PC-3 (cell line): Measurements from ENCODE around the gene VWA7. TPM values are rescaled to one million over a fixed set of nuclear protein-coding genes. Genes with fewer than 3 reads are reported as not detected.

ENCODE experiments used
- ATAC-seq: fragments of 200-7000 bp; cut with Tn5 transposase; 2 replicates; pipeline ENCODE4 v1.9.1; 2020; ENCODE audit warnings: mild to moderate bottlenecking, moderate library complexity
- BruUV-seq: library from RNA; stranded (reverse); fragments of 400-500 nt; replicated peaks from 2 replicates; lab custom pipeline; 2021; lab: Mats Ljungman, UMichigan
- CTCF ChIA-PET: fragments of 300-600 bp; sonication (Branson Sonifier 250); formaldehyde crosslinking; loops from one replicate; lab custom pipeline; 2022; ENCODE audit warnings: antibody characterized with exemption; lab: Charles Lee
- POLR2A ChIA-PET: fragments of 300-600 bp; sonication (Branson Sonifier 250); formaldehyde crosslinking; loops from one replicate; lab custom pipeline; 2022; ENCODE audit warnings: antibody characterized with exemption; ENCODE audit not compliant: unreplicated experiment; lab: Charles Lee
- DNase-seq: peaks from one replicate; pipeline ENCODE4 v3.0.0-alpha.2; 2015
- H2AFZ ChIP-seq: fragments of 300-600 bp; sonication (generic); 2 replicates; pipeline ENCODE4 v1.6.0; 2016; ENCODE audit warnings: antibody characterized with exemption, low read length
- H3F3A ChIP-seq: fragments of 300-600 bp; sonication (generic); one replicate; pipeline ENCODE4 v1.6.0; 2017; ENCODE audit warnings: antibody characterized with exemption, low read length, control low read depth, mild to moderate bottlenecking; ENCODE audit not compliant: unreplicated experiment
- H3K27ac ChIP-seq: fragments of 300-600 bp; sonication (generic); 2 replicates; pipeline ENCODE4 v1.5.1; 2016; ENCODE audit warnings: mild to moderate bottlenecking, low read length
- H3K27me3 ChIP-seq: fragments of 300-600 bp; sonication (generic); 2 replicates; pipeline ENCODE4 v1.6.1; 2016; ENCODE audit warnings: low read length, mixed read lengths
- H3K36me3 ChIP-seq: fragments of 300-600 bp; sonication (generic); 2 replicates; pipeline ENCODE4 v1.6.1; 2016; ENCODE audit warnings: low read depth, mixed run types, low read length, mixed read lengths
- H3K4me1 ChIP-seq: fragments of 300-600 bp; sonication (generic); 2 replicates; pipeline ENCODE4 v1.5.1; 2016; ENCODE audit warnings: low read length; ENCODE audit not compliant: insufficient read depth
- H3K4me2 ChIP-seq: fragments of 300-600 bp; sonication (generic); 2 replicates; pipeline ENCODE4 v1.6.0; 2016; ENCODE audit warnings: low read length
- H3K4me3 ChIP-seq: fragments of 300-600 bp; sonication (generic); 2 replicates; pipeline ENCODE4 v1.5.1; 2016; ENCODE audit warnings: mild to moderate bottlenecking, low read length, mixed read lengths
- H3K79me2 ChIP-seq: fragments of 300-600 bp; sonication (generic); 2 replicates; pipeline ENCODE4 v1.6.1; 2017; ENCODE audit warnings: low read length, mixed read lengths
- H3K9ac ChIP-seq: fragments of 300-600 bp; sonication (generic); 2 replicates; pipeline ENCODE4 v1.6.0; 2016; ENCODE audit warnings: mild to moderate bottlenecking, low read length
- H3K9me2 ChIP-seq: fragments of 300-600 bp; sonication (generic); replicated peaks from 2 replicates; pipeline ENCODE4 v1.6.1; 2016; ENCODE audit warnings: mixed run types, low read length, mixed read lengths
- H3K9me3 ChIP-seq: fragments of 300-600 bp; sonication (generic); 2 replicates; pipeline ENCODE4 v1.6.1; 2016; ENCODE audit warnings: low read length, mixed read lengths
- H4K20me1 ChIP-seq: fragments of 300-600 bp; sonication (generic); 2 replicates; pipeline ENCODE4 v1.6.1; 2016; ENCODE audit warnings: low read length, mixed read lengths
- CTCF ChIP-seq: fragments of 300-600 bp; sonication (generic); conservative IDR thresholded peaks from 2 replicates; pipeline ENCODE4 v1.5.1; 2017; ENCODE audit warnings: antibody characterized with exemption, low read depth, mild to moderate bottlenecking, low read length
- EZH2 ChIP-seq: fragments of 300-600 bp; sonication (generic); IDR thresholded peaks from one replicate; pipeline ENCODE4 v1.6.1; 2017; ENCODE audit warnings: antibody characterized with exemption, mild to moderate bottlenecking, low read length; ENCODE audit not compliant: unreplicated experiment
- EZH2phosphoT487 ChIP-seq: fragments of 300-600 bp; sonication (generic); IDR thresholded peaks from 2 replicates; pipeline ENCODE4 v1.6.1; 2018; ENCODE audit warnings: mild to moderate bottlenecking, antibody characterized with exemption, low read length, borderline replicate concordance
- intact Hi-C: fragments of 100-400 bp; cut with micrococcal nuclease; formaldehyde crosslinking; loops from 2 replicates; pipeline ENCODE4 v1.9.0; 2023
- total RNA-seq: library from RNA; depleted of rRNA; stranded (reverse); fragments of >200 nt; gene quantifications from 2 replicates; pipeline ENCODE4 v1.2.3, GENCODE V29; 2014

VWA7 gene
- total RNA-seq, 1 experiment from 2014 or later, result 1.9 TPM

DNA sequence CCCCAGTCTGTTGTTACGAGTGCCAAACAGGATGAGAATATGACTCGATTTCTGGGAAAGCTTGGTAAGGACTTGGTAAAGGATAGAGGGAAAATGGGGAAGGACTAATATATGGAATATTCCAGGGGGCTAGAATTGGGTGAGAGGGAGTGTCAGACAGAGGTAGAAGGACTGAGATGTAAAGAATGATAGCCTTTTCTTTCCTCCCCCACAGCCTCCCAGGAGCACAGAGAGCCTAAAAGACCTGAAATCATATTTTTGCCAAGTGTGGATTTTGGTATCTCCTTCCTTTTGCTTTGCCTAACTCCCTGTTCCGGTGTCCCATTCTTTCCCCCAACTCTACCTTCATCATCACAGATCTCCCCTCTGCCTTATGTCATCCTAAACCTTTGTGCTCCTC, 34.2 kb downstream of the VWA7 start:
- H4K20me1 ChIP-seq, result no peaks in the 10 kb centered on the region
- peaks cover 36% of the 10 kb centered on the region for H3K4me1 ChIP-seq
- intact Hi-C loops, result no loop called here
- peaks cover 10% of the 10 kb centered on the region; the same call in 1 of the 2 replicates for H3K36me3 ChIP-seq
- no peaks in the 10 kb centered on the region for H3K27me3 ChIP-seq
- H3K4me2 ChIP-seq, result no peak overlapping the region
- ChIA-PET POLR2A (no interaction called here), CTCF (no interaction called here)
- H3F3A ChIP-seq, result no peaks in the 10 kb centered on the region
- H3K9me3 ChIP-seq, result no peaks in the 10 kb centered on the region
- H3K79me2 ChIP-seq, result peaks cover 12% of the 10 kb centered on the region
- ATAC-seq (no peak), DNase-seq (no peak)
- no TSS peak for BruUV-seq
- no peak overlapping the region for H3K27ac ChIP-seq
- no peak overlapping the region for H2AFZ ChIP-seq
- no peak overlapping the region for H3K9ac ChIP-seq
- TF ChIP-seq EZH2phosphoT487 (no peak), EZH2 (no peak), CTCF (no peak)
- no peaks in the 10 kb centered on the region for H3K9me2 ChIP-seq
- no peak overlapping the region for H3K4me3 ChIP-seq

GRCh38 chr6:31741815-31742214, 35.3 kb downstream of the VWA7 start:
- Histone ChIP-seq H3F3A (no peaks in the 10 kb centered on the region), H4K20me1 (no peaks in the 10 kb centered on the region), H3K4me2 (no peak overlapping the region), H3K79me2 (peaks cover 14% of the 10 kb centered on the region), H3K36me3 (peaks cover 5% of the 10 kb centered on the region; the same call in 1 of the 2 replicates), H3K4me1 (peaks cover 40% of the 10 kb centered on the region), H3K27ac (no peak overlapping the region), H2AFZ (no peak overlapping the region), H3K9me2 (no peaks in the 10 kb centered on the region), H3K9me3 (no peaks in the 10 kb centered on the region), H3K4me3 (no peak overlapping the region), H3K9ac (no peak overlapping the region), H3K27me3 (no peaks in the 10 kb centered on the region)
- CTCF ChIA-PET, result interaction anchor here (0.6 kb wide), 1 partner anchor 75 kb away, joined by 5 read pairs; no protein-coding TSS in a partner anchor
- TF ChIP-seq CTCF (no peak), EZH2phosphoT487 (no peak), EZH2 (no peak)
- BruUV-seq, result no TSS peak
- intact Hi-C loops, result no loop called here
- no peak for DNase-seq
- POLR2A ChIA-PET, result no interaction called here
- ATAC-seq, result no peak

- ATAC-seq, result no peak
- no TSS peak for BruUV-seq
These were observed 36.5 kb downstream of the VWA7 start for GRCh38 chr6:31740397-31741223.

More at GRCh38 chr6:31740397-31741223, 36.5 kb downstream of the VWA7 start:
- Histone ChIP-seq H3K79me2 (peaks cover 26% of the 10 kb centered on the region), H3K9me3 (no peaks in the 10 kb centered on the region), H3K27me3 (no peaks in the 10 kb centered on the region), H3F3A (no peaks in the 10 kb centered on the region), H3K9ac (peak overlapping the region; percentile 95), H4K20me1 (no peaks in the 10 kb centered on the region), H3K36me3 (peaks cover 5% of the 10 kb centered on the region; the same call in 1 of the 2 replicates), H3K4me2 (peak overlapping the region; percentile 98), H3K4me3 (peak overlapping the region; percentile 79), H3K27ac (peak overlapping the region; percentile 72), H2AFZ (peak overlapping the region; percentile 93), H3K4me1 (peaks cover 42% of the 10 kb centered on the region), H3K9me2 (no peaks in the 10 kb centered on the region)
- DNase-seq, result no peak
- ChIA-PET POLR2A (interaction anchor here (0.6 kb wide), 1 partner anchor 12 kb away, joined by 3 read pairs; no protein-coding TSS in a partner anchor), CTCF (interaction anchor here (1.0 kb wide), 1 partner anchor 29 kb away, joined by 3 read pairs; no protein-coding TSS in a partner anchor)
- intact Hi-C loops, result no loop called here
- no peak for TF ChIP-seq CTCF
